Colonic mucosa (tissue), 4 donors: ENCODE measurements around the gene RAB1B. TPM values are rescaled to one million over a fixed set of nuclear protein-coding genes. Genes with fewer than 3 reads are reported as not detected.

ENCODE experiments used
- DNase-seq: peaks from one replicate; pipeline ENCODE4 v3.0.0-alpha.2; 2020
- H3K27ac ChIP-seq: fragments of 200-600 bp; one replicate; pipeline ENCODE4 v1.8.0; 2021
- H3K27me3 ChIP-seq: fragments of 200-600 bp; one replicate; pipeline ENCODE4 v1.8.0; 2021
- H3K36me3 ChIP-seq: fragments of 200-600 bp; one replicate; pipeline ENCODE4 v1.8.0; 2021
- H3K4me1 ChIP-seq: fragments of 200-600 bp; one replicate; pipeline ENCODE4 v1.8.0; 2021; ENCODE audit warnings: mild to moderate bottlenecking
- H3K4me3 ChIP-seq: fragments of 200-600 bp; one replicate; pipeline ENCODE4 v1.8.0; 2021
- H3K9ac ChIP-seq, 2 donors: one replicate each; pipeline ENCODE4 v1.7.0; 2013; ENCODE audit warnings: control low read depth in 2 of 2, low read depth in 2 of 2, low read length in 2 of 2
- H3K9me3 ChIP-seq: fragments of 200-600 bp; one replicate; pipeline ENCODE4 v1.8.0; 2021
- CTCF ChIP-seq: fragments of 200-600 bp; IDR thresholded peaks from one replicate; pipeline ENCODE4 v1.8.0; 2022; ENCODE audit warnings: antibody characterized with exemption, mild to moderate bottlenecking
- intact Hi-C: fragments of 100-400 bp; cut with DNase I; formaldehyde crosslinking; loops from one replicate; pipeline ENCODE4 v1.14.1; 2022
- total RNA-seq, 2 donors: library from RNA; stranded (reverse); fragmentation: NEBNext Ultra II Directional in 1 of 2; extraction: Animal tissue kit (Norgen Biotek cat#: 25700) in 1 of 2; gene quantifications; one replicate each; pipeline ENCODE4 v1.2.1, GENCODE V29; 2021
- donor health status: healthy.
- donor health status: DM: no; HTN: no; CAD: no.
- donor health status: DM: no; HTN: no; CAD: no.

The RAB1B gene
- total RNA-seq, 2 donors from 2014 or later: 212 to 243 TPM

GRCh38 chr11:66287889-66288670, 19.6 kb downstream of the RAB1B start:
- Histone ChIP-seq H3K9ac (peak overlapping the region; percentile 94 to 95), H3K4me1 (peaks cover 11% of the 10 kb centered on the region), H3K4me3 (peak overlapping the region; percentile 90), H3K27ac (peak overlapping the region; percentile 92), H3K36me3 (no peaks in the 10 kb centered on the region), H3K9me3 (no peaks in the 10 kb centered on the region), H3K27me3 (peaks cover 15% of the 10 kb centered on the region)
- no peak for TF ChIP-seq CTCF
- intact Hi-C loops: no loop called here
- DNase-seq: no peak

- Histone ChIP-seq H3K27ac (peak within 1 kb of the TSS; percentile 92), H3K27me3 (peaks cover 15% of the 10 kb centered on the region), H3K4me1 (peaks cover 11% of the 10 kb centered on the region), H3K9ac (peak within 1 kb of the TSS; percentile 94 to 95), H3K36me3 (no peaks in the 10 kb centered on the region), H3K9me3 (no peaks in the 10 kb centered on the region), H3K4me3 (peak within 1 kb of the TSS; percentile 90)
- TF ChIP-seq CTCF: no peak
- intact Hi-C loops: no loop called here
- DNase-seq: peak; percentile 98
These were observed 20.5 kb downstream of the RAB1B start, which contains the start of gene YIF1A for GRCh38 chr11:66288671-66289547. Gene YIF1A, minus strand, starts transcription at chr11:66289143. Its CDS starts 158 bp downstream, at chr11:66288985.

- Histone ChIP-seq H3K27ac (peak overlapping the region; percentile 92), H3K36me3 (no peaks in the 10 kb centered on the region), H3K4me1 (peaks cover 11% of the 10 kb centered on the region), H3K4me3 (peak overlapping the region; percentile 90), H3K27me3 (peaks cover 15% of the 10 kb centered on the region), H3K9me3 (no peaks in the 10 kb centered on the region), H3K9ac (peak overlapping the region; percentile 71 to 75)
- intact Hi-C loops: no loop called here
- DNase-seq: peak; percentile 83
- TF ChIP-seq CTCF: no peak
These were observed 21.3 kb downstream of the RAB1B start for GRCh38 chr11:66289548-66290329.

GRCh38 chr11:66290330-66290621, 21.8 kb downstream of the RAB1B start:
- no peak for DNase-seq
- Histone ChIP-seq H3K27ac (no peak overlapping the region), H3K4me3 (peak overlapping the region; percentile 90), H3K36me3 (no peaks in the 10 kb centered on the region), H3K27me3 (peaks cover 15% of the 10 kb centered on the region), H3K9ac (no peak overlapping the region), H3K9me3 (no peaks in the 10 kb centered on the region), H3K4me1 (peaks cover 11% of the 10 kb centered on the region)
- TF ChIP-seq CTCF: no peak
- intact Hi-C loops: no loop called here

- intact Hi-C loops: no loop called here
- TF ChIP-seq CTCF: no peak
- no peak overlapping the region for H3K9ac ChIP-seq
- no peak for DNase-seq
- H3K36me3 ChIP-seq: no peaks in the 10 kb centered on the region
- H3K27ac ChIP-seq: no peak overlapping the region
- H3K4me3 ChIP-seq: no peak overlapping the region
- peaks cover 11% of the 10 kb centered on the region for H3K4me1 ChIP-seq
- no peaks in the 10 kb centered on the region for H3K9me3 ChIP-seq
- peaks cover 15% of the 10 kb centered on the region for H3K27me3 ChIP-seq
These were observed 22.9 kb downstream of the RAB1B start for GRCh38 chr11:66291303-66291705.
